ENCODE data around the gene IL10RB. TPM values are rescaled to one million over a fixed set of nuclear protein-coding genes. Genes with fewer than 3 reads are reported as not detected.
"Not testable (repeated sequence)": the region's sequence is repeated elsewhere in the genome, so short reads cannot be mapped to it uniquely, and the experiment has no call there.

Gene IL10RB
- total RNA-seq, 1 donor from 2014 or later = 31.1 TPM

- Histone ChIP-seq H3K27me3 (ENCODE audit: control insufficient read depth, insufficient read depth, low read length) (no peaks in the 10 kb centered on the region), H3K4me3 (ENCODE audit: low read depth, low read length) (no peak overlapping the region), H3K36me3 (ENCODE audit: control insufficient read depth, insufficient read depth, low read length) (no peaks in the 10 kb centered on the region)
- FAIRE-seq = no peak
- DNase-seq (ENCODE audit: low read depth) = no peak
- no peak for TF ChIP-seq CTCF (IDR thresholded peaks at IDR 0.05; ENCODE audit: insufficient read depth, low read length, severe bottlenecking)
These were observed 27.5 kb upstream of the IL10RB start for GRCh38 chr21:33238565-33239255.

- not testable (repeated sequence) for H3K27me3 ChIP-seq (ENCODE audit: control insufficient read depth, insufficient read depth, low read length); FAIRE-seq; H3K36me3 ChIP-seq (ENCODE audit: control insufficient read depth, insufficient read depth, low read length); DNase-seq (ENCODE audit: low read depth); H3K4me3 ChIP-seq (ENCODE audit: low read depth, low read length)
These were observed 26.5 kb upstream of the IL10RB start for GRCh38 chr21:33239559-33240127.

GRCh38 chr21:33240404-33240803, 25.8 kb upstream of the IL10RB start:
- FAIRE-seq (no peak), DNase-seq (ENCODE audit: low read depth) (no peak)
- no peak for TF ChIP-seq CTCF (IDR thresholded peaks at IDR 0.05; ENCODE audit: insufficient read depth, low read length, severe bottlenecking)
- H3K36me3 ChIP-seq (ENCODE audit: control insufficient read depth, insufficient read depth, low read length) = peaks cover under 1% of the 10 kb centered on the region
- H3K27me3 ChIP-seq (ENCODE audit: control insufficient read depth, insufficient read depth, low read length) = no peaks in the 10 kb centered on the region
- no peak overlapping the region for H3K4me3 ChIP-seq (ENCODE audit: low read depth, low read length)

GRCh38 chr21:33241846-33242245, 24.3 kb upstream of the IL10RB start:
- peaks cover 1% of the 10 kb centered on the region for H3K36me3 ChIP-seq (ENCODE audit: control insufficient read depth, insufficient read depth, low read length)

GRCh38 chr21:33242846-33243245, 23.3 kb upstream of the IL10RB start:
- H3K27me3 ChIP-seq (ENCODE audit: control insufficient read depth, insufficient read depth, low read length); H3K36me3 ChIP-seq (ENCODE audit: control insufficient read depth, insufficient read depth, low read length); FAIRE-seq; DNase-seq (ENCODE audit: low read depth); H3K4me3 ChIP-seq (ENCODE audit: low read depth, low read length): not testable (repeated sequence)

More at GRCh38 chr21:33241846-33242245, 24.3 kb upstream of the IL10RB start:
- DNase-seq (ENCODE audit: low read depth) = no peak
- no peak for TF ChIP-seq CTCF (IDR thresholded peaks at IDR 0.05; ENCODE audit: insufficient read depth, low read length, severe bottlenecking)
- H3K27me3 ChIP-seq (ENCODE audit: control insufficient read depth, insufficient read depth, low read length) = no peaks in the 10 kb centered on the region
- no peak overlapping the region for H3K4me3 ChIP-seq (ENCODE audit: low read depth, low read length)
- FAIRE-seq = no peak

GRCh38 chr21:33244082-33244778, 21.9 kb upstream of the IL10RB start:
- Histone ChIP-seq H3K4me3 (ENCODE audit: low read depth, low read length) (no peak overlapping the region), H3K27me3 (ENCODE audit: control insufficient read depth, insufficient read depth, low read length) (no peaks in the 10 kb centered on the region), H3K36me3 (ENCODE audit: control insufficient read depth, insufficient read depth, low read length) (peaks cover 1% of the 10 kb centered on the region)
- no peak for DNase-seq (ENCODE audit: low read depth)
- no peak for TF ChIP-seq CTCF (IDR thresholded peaks at IDR 0.05; ENCODE audit: insufficient read depth, low read length, severe bottlenecking)
- no peak for FAIRE-seq
